OCI-LY1 (cell line): ENCODE results near the gene TAF4.

Experiments used
- CTCF ChIP-seq: fragments of 200-600 bp; sonication (generic), shearing (Covaris generic); IDR thresholded peaks from 2 replicates; pipeline ENCODE4 v1.5.1; 2017; ENCODE audit warnings: mild to moderate bottlenecking, antibody characterized with exemption, low read length, moderate library complexity, mixed read lengths
- EZH2 ChIP-seq: fragments of 200-600 bp; sonication (generic), shearing (Covaris generic); IDR thresholded peaks from 2 replicates; pipeline ENCODE4 v1.8.0; 2017; ENCODE audit warnings: borderline replicate concordance, mixed run types, mild to moderate bottlenecking, antibody characterized with exemption, low read length, moderate library complexity, mixed read lengths

- TF ChIP-seq EZH2 (no peak), CTCF (no peak)
Measured at GRCh38 chr20:61963885-61964674, 101.6 kb downstream of the TAF4 start.
